H9 (cell line): ENCODE results near the gene ASTN2. TPM values are rescaled to one million over a fixed set of nuclear protein-coding genes. Genes with fewer than 3 reads are reported as not detected.

Experiments used
- DNase-seq: peaks from one replicate; pipeline ENCODE4 v3.0.0-alpha.2; 2017
- H2AFZ ChIP-seq: one replicate; pipeline ENCODE4 v1.6.1; 2013; ENCODE audit warnings: mild to moderate bottlenecking, low read length, control low read depth, moderate library complexity
- H2AK5ac ChIP-seq: 2 replicates; pipeline ENCODE4 v1.6.1; 2013; ENCODE audit warnings: low read length, control low read depth, mixed read lengths; ENCODE audit not compliant: insufficient read length
- H2BK120ac ChIP-seq: one replicate; pipeline ENCODE4 v1.6.1; 2013; ENCODE audit warnings: low read depth, mild to moderate bottlenecking, low read length, control low read depth, inconsistent platforms; ENCODE audit not compliant: poor library complexity, severe bottlenecking
- H2BK12ac ChIP-seq: 2 replicates; pipeline ENCODE4 v1.6.1; 2013; ENCODE audit warnings: low read length, control low read depth, mixed read lengths, low read depth; ENCODE audit not compliant: insufficient read length
- H2BK15ac ChIP-seq: 2 replicates; pipeline ENCODE4 v1.6.1; 2013; ENCODE audit warnings: low read depth, low read length, control low read depth
- H2BK20ac ChIP-seq: one replicate; pipeline ENCODE4 v1.6.1; 2013; ENCODE audit warnings: low read depth, mild to moderate bottlenecking, low read length, control low read depth, inconsistent platforms; ENCODE audit not compliant: poor library complexity, severe bottlenecking
- H2BK5ac ChIP-seq: 2 replicates; pipeline ENCODE4 v1.6.1; 2013; ENCODE audit warnings: low read length, control low read depth, mixed read lengths; ENCODE audit not compliant: insufficient read length
- H3K14ac ChIP-seq: 2 replicates; pipeline ENCODE4 v1.6.1; 2013; ENCODE audit warnings: low read length, control low read depth; ENCODE audit not compliant: insufficient read depth
- H3K18ac ChIP-seq: 2 replicates; pipeline ENCODE4 v1.6.1; 2013; ENCODE audit warnings: low read depth, mild to moderate bottlenecking, mixed read lengths, low read length, control low read depth; ENCODE audit not compliant: insufficient read length
- H3K23ac ChIP-seq: 2 replicates; pipeline ENCODE4 v1.6.1; 2013; ENCODE audit warnings: low read length, control low read depth, mixed read lengths, low read depth; ENCODE audit not compliant: insufficient read length
- H3K23me2 ChIP-seq: 2 replicates; pipeline ENCODE4 v1.6.1; 2013; ENCODE audit warnings: low read depth, mild to moderate bottlenecking, mixed read lengths, low read length, control low read depth; ENCODE audit not compliant: insufficient read length, poor library complexity, severe bottlenecking
- H3K27ac ChIP-seq: 2 replicates; pipeline ENCODE4 v1.5.1; 2013; ENCODE audit warnings: low read length, control low read depth, mixed read lengths, low read depth; ENCODE audit not compliant: insufficient read length
- H3K27me3 ChIP-seq: 2 replicates; pipeline ENCODE4 v1.6.1; 2013; ENCODE audit warnings: low read length, control low read depth, inconsistent platforms; ENCODE audit not compliant: insufficient read depth
- H3K4ac ChIP-seq: 2 replicates; pipeline ENCODE4 v1.6.1; 2013; ENCODE audit warnings: low read depth, mild to moderate bottlenecking, control low read depth, inconsistent platforms, low read length, moderate library complexity
- H3K4me1 ChIP-seq: 2 replicates; pipeline ENCODE4 v1.6.1; 2013; ENCODE audit warnings: low read length, control low read depth, inconsistent platforms; ENCODE audit not compliant: insufficient read depth
- H3K4me2 ChIP-seq: 2 replicates; pipeline ENCODE4 v1.6.1; 2013; ENCODE audit warnings: low read length, control low read depth, mixed read lengths; ENCODE audit not compliant: insufficient read length, insufficient read depth
- H3K56ac ChIP-seq: 2 replicates; pipeline ENCODE4 v1.6.1; 2013; ENCODE audit warnings: low read depth, mild to moderate bottlenecking, mixed read lengths, low read length, control low read depth; ENCODE audit not compliant: insufficient read length
- H3K79me1 ChIP-seq: 2 replicates; pipeline ENCODE4 v1.6.1; 2013; ENCODE audit warnings: low read depth, mild to moderate bottlenecking, moderate library complexity, low read length, control low read depth, inconsistent platforms; ENCODE audit not compliant: insufficient read depth, poor library complexity, severe bottlenecking
- H3K79me2 ChIP-seq: 2 replicates; pipeline ENCODE4 v1.6.1; 2013; ENCODE audit warnings: low read length, control low read depth, inconsistent platforms; ENCODE audit not compliant: insufficient read depth
- H3K9ac ChIP-seq: 2 replicates; pipeline ENCODE4 v1.6.1; 2013; ENCODE audit warnings: low read length, control low read depth, mixed read lengths; ENCODE audit not compliant: insufficient read length; ENCODE audit errors: extremely low read depth
- H3K9me3 ChIP-seq: one replicate; pipeline ENCODE4 v1.6.1; 2013; ENCODE audit warnings: low read depth, low read length, inconsistent platforms; ENCODE audit not compliant: control insufficient read depth
- H3T11ph ChIP-seq: one replicate; pipeline ENCODE4 v1.6.1; 2013; ENCODE audit warnings: mild to moderate bottlenecking, low read length, control low read depth, inconsistent platforms
- H4K20me1 ChIP-seq: one replicate; pipeline ENCODE4 v1.6.1; 2013; ENCODE audit not compliant: control insufficient read depth, insufficient read length, insufficient read depth
- H4K5ac ChIP-seq: 2 replicates; pipeline ENCODE4 v1.6.1; 2013; ENCODE audit warnings: low read depth, mild to moderate bottlenecking, mixed read lengths, low read length, control low read depth; ENCODE audit not compliant: insufficient read length
- H4K8ac ChIP-seq: replicated peaks from 2 replicates; pipeline ENCODE4 v1.6.1; 2013; ENCODE audit warnings: low read length, control low read depth, mixed read lengths, low read depth; ENCODE audit not compliant: insufficient read length
- H4K91ac ChIP-seq: 2 replicates; pipeline ENCODE4 v1.6.1; 2013; ENCODE audit warnings: low read depth, mild to moderate bottlenecking, moderate library complexity, mixed read lengths, low read length, control low read depth; ENCODE audit not compliant: insufficient read length
- H3K27ac Mint-ChIP-seq, 3 experiments: 2 replicates in 2 of 3; 3 replicates in 1 of 3; pipeline ENCODE4 v1.8.0; 2020 to 2021; ENCODE audit warnings: mixed read lengths in 3 of 3, mild to moderate bottlenecking in 1 of 3, moderate library complexity in 1 of 3
- H3K27me3 Mint-ChIP-seq: 2 replicates; pipeline ENCODE4 v1.8.0; 2021; ENCODE audit warnings: low read depth, mild to moderate bottlenecking, moderate library complexity, mixed read lengths
- H3K36me3 Mint-ChIP-seq, 3 experiments: 2 replicates in 2 of 3; 3 replicates in 1 of 3; pipeline ENCODE4 v1.8.0; 2020 to 2021; ENCODE audit warnings: low read depth in 3 of 3, mixed read lengths in 3 of 3; ENCODE audit not compliant: insufficient read depth in 1 of 3
- H3K4me1 Mint-ChIP-seq, 2 experiments: 2 replicates each; pipeline ENCODE4 v1.8.0; 2020; ENCODE audit warnings: mixed read lengths in 2 of 2
- H3K4me3 Mint-ChIP-seq, 2 experiments: 2 replicates in 1 of 2; 3 replicates in 1 of 2; pipeline ENCODE4 v1.8.0; 2020 to 2021; ENCODE audit warnings: mild to moderate bottlenecking in 2 of 2, mixed read lengths in 2 of 2, moderate library complexity in 1 of 2
- H3K9me3 Mint-ChIP-seq, 2 experiments: 2 replicates in 1 of 2; 3 replicates in 1 of 2; pipeline ENCODE4 v1.8.0; 2020; ENCODE audit warnings: mild to moderate bottlenecking in 2 of 2, mixed read lengths in 2 of 2, moderate library complexity in 1 of 2
- total RNA-seq: library from RNA; stranded (reverse); gene quantifications from 2 replicates; pipeline ENCODE4 v1.2.1, GENCODE V29; 2021
- TF ChIP-seq, protein P1 (sequence below): fragments of 200-600 bp; sonication (generic); conservative IDR thresholded peaks from 3 replicates; pipeline ENCODE4 v1.8.0; 2021; ENCODE audit warnings: antibody characterized with exemption, mild to moderate bottlenecking

ASTN2 gene
- total RNA-seq, 1 experiment from 2014 or later: 9.7 TPM

DNA sequence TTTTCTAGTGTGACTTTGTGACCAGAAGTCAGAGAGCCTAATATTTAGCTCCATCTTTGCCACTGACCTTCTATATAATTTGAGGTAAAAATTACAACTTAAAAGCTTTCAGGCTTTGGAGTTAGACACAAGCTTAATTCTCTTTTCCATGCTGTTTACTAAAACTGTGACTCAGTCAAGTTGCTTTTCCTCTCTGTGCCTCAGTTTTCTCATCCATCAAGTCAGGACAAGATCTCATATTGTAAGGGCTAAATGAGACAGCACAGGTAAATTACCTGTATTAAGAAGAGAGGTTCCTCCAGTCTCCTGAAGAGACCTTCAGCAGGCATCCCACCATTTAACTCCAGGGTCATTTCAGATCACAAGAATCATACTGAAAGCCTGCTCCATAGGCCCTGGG is 339.2 kb downstream of the ASTN2 start:
- no peak overlapping the region for H4K91ac ChIP-seq

More for the DNA sequence above, 339.2 kb downstream of the ASTN2 start:
- TF ChIP-seq, protein P1, sequence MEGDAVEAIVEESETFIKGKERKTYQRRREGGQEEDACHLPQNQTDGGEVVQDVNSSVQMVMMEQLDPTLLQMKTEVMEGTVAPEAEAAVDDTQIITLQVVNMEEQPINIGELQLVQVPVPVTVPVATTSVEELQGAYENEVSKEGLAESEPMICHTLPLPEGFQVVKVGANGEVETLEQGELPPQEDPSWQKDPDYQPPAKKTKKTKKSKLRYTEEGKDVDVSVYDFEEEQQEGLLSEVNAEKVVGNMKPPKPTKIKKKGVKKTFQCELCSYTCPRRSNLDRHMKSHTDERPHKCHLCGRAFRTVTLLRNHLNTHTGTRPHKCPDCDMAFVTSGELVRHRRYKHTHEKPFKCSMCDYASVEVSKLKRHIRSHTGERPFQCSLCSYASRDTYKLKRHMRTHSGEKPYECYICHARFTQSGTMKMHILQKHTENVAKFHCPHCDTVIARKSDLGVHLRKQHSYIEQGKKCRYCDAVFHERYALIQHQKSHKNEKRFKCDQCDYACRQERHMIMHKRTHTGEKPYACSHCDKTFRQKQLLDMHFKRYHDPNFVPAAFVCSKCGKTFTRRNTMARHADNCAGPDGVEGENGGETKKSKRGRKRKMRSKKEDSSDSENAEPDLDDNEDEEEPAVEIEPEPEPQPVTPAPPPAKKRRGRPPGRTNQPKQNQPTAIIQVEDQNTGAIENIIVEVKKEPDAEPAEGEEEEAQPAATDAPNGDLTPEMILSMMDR: no peak
- H3K27me3 Mint-ChIP-seq: no peaks in the 10 kb centered on the region; the same call in 1 of the 2 replicates
- no peak overlapping the region for H2BK12ac ChIP-seq
- H3T11ph ChIP-seq: no peak overlapping the region
- H2BK120ac ChIP-seq: no peak overlapping the region
- H3K4me1 ChIP-seq: peaks cover 3% of the 10 kb centered on the region; the same call in 1 of the 2 replicates
- H3K9me3 Mint-ChIP-seq: no peaks in the 10 kb centered on the region
- H2BK15ac ChIP-seq: no peak overlapping the region
- no peak overlapping the region for H3K4ac ChIP-seq
- H3K36me3 Mint-ChIP-seq: no peaks in the 10 kb centered on the region
- H3K23ac ChIP-seq: no peak overlapping the region
- no peak overlapping the region for H2AK5ac ChIP-seq
- H3K4me2 ChIP-seq: no peak overlapping the region
- no peaks in the 10 kb centered on the region for H3K79me1 ChIP-seq
- no peak overlapping the region for H3K14ac ChIP-seq
- H3K4me1 Mint-ChIP-seq: peaks cover 28 to 39% of the 10 kb centered on the region in 2 experiments
- H3K9ac ChIP-seq: no peak overlapping the region
- no peak overlapping the region for H3K18ac ChIP-seq
- H3K79me2 ChIP-seq: no peaks in the 10 kb centered on the region
- no peak overlapping the region for H2BK5ac ChIP-seq
- H2BK20ac ChIP-seq: no peak overlapping the region
- no peak overlapping the region for H3K27ac ChIP-seq
- no peaks in the 10 kb centered on the region for H3K27me3 ChIP-seq
- no peak for DNase-seq
- H4K8ac ChIP-seq: no peak overlapping the region
- H3K56ac ChIP-seq: no peak overlapping the region
- no peak overlapping the region for H2AFZ ChIP-seq
- no peak overlapping the region for H3K27ac Mint-ChIP-seq
- no peaks in the 10 kb centered on the region for H3K9me3 ChIP-seq
- H3K4me3 Mint-ChIP-seq: no peak overlapping the region
- no peaks in the 10 kb centered on the region for H3K23me2 ChIP-seq
- H4K5ac ChIP-seq: no peak overlapping the region
- H4K20me1 ChIP-seq: no peaks in the 10 kb centered on the region
